ENCODE results near the gene NPPC. TPM values are rescaled to one million over a fixed set of nuclear protein-coding genes. Genes with fewer than 3 reads are reported as not detected.

The NPPC gene
- polyA plus RNA-seq, 1 of the 3 experiments (the other 2 are of a cell fraction), result not detected

DNA sequence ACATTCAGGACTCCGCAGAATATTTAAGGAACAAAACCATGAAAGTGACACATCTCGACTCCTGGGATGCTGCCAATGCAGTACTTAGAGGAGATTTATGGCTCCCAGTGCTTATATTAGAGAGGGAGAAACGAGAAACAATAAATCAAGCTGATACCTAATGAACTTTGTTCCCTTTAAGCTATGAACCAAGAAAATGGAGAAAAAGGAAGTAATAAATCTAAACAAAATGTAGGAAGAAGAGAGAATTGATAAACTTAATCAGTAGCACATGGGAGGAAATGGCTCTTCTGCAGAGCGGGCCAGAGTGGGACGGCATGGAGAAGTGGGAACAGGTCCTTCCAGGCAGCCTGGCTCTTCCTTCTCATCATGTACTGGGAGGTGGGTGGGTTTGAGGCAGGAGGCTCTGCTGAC is 42.7 kb downstream of the NPPC start:
- H3K36me3 ChIP-seq (replicated peaks in 1 of 2; ENCODE audit: control insufficient read depth in 1 of 2, insufficient read depth in 2 of 2, low read length in 1 of 2), result no peaks in the 10 kb centered on the region
- H3K9ac ChIP-seq, result no peak overlapping the region
- CTCF ChIA-PET, result interaction anchor here (0.6 to 2.4 kb wide), 7 partner anchors 17 to 640 kb away, joined by 3 to 8 read pairs (median 4); no protein-coding TSS in a partner anchor
- no peaks in the 10 kb centered on the region for H3K79me2 ChIP-seq (ENCODE audit: insufficient read depth)
- no peaks in the 10 kb centered on the region for H3K9me3 ChIP-seq
- H3K4me3 ChIP-seq (ENCODE audit: low read depth in 2 of 2, low read length in 1 of 2), result no peak overlapping the region
- no peak overlapping the region for H3K4me2 ChIP-seq
- no peak for DNase-seq
- WGBS (ENCODE audit: low lambda C conversion rate), result 35% methylated on average over 5 of the region's 5 CpGs
- peaks cover 4% of the 10 kb centered on the region in 2 experiments; a peak in 2 of 4 replicates for H3K4me1 ChIP-seq (ENCODE audit: control insufficient read depth in 1 of 2, insufficient read depth in 2 of 2, low read depth in 1 of 2, low read length in 1 of 2)
- POLR2A ChIA-PET, result no interaction called here
- H3K27me3 ChIP-seq (ENCODE audit: insufficient read depth), result peaks cover 11% of the 10 kb centered on the region; the same call in 1 of the 2 replicates
- H3K27ac ChIP-seq (ENCODE audit: low read depth in 2 of 2, low read length in 1 of 2), result peak overlapping the region in 1 of 2 experiments; percentile 50; a peak in 1 of 4 replicates
- peaks cover 3% of the 10 kb centered on the region for H3F3A ChIP-seq (replicated peaks; ENCODE audit: insufficient read depth)
- H2AFZ ChIP-seq (ENCODE audit: low read depth), result no peak overlapping the region
- no peaks in the 10 kb centered on the region for H4K20me1 ChIP-seq (ENCODE audit: insufficient read depth)
- no peaks in the 10 kb centered on the region for H3K9me2 ChIP-seq
- TF ChIP-seq FOXJ3 (CRISPR knock-in tag; IDR thresholded peaks at IDR 0.05), result no peak
- no peak for TF ChIP-seq SIN3A (IDR thresholded peaks at IDR 0.05; ENCODE audit: borderline replicate concordance, low read depth, low read length)
- TF ChIP-seq, protein P1, sequence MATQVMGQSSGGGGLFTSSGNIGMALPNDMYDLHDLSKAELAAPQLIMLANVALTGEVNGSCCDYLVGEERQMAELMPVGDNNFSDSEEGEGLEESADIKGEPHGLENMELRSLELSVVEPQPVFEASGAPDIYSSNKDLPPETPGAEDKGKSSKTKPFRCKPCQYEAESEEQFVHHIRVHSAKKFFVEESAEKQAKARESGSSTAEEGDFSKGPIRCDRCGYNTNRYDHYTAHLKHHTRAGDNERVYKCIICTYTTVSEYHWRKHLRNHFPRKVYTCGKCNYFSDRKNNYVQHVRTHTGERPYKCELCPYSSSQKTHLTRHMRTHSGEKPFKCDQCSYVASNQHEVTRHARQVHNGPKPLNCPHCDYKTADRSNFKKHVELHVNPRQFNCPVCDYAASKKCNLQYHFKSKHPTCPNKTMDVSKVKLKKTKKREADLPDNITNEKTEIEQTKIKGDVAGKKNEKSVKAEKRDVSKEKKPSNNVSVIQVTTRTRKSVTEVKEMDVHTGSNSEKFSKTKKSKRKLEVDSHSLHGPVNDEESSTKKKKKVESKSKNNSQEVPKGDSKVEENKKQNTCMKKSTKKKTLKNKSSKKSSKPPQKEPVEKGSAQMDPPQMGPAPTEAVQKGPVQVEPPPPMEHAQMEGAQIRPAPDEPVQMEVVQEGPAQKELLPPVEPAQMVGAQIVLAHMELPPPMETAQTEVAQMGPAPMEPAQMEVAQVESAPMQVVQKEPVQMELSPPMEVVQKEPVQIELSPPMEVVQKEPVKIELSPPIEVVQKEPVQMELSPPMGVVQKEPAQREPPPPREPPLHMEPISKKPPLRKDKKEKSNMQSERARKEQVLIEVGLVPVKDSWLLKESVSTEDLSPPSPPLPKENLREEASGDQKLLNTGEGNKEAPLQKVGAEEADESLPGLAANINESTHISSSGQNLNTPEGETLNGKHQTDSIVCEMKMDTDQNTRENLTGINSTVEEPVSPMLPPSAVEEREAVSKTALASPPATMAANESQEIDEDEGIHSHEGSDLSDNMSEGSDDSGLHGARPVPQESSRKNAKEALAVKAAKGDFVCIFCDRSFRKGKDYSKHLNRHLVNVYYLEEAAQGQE (IDR thresholded peaks at IDR 0.05; ENCODE audit: low read depth, low read length), result no peak
- TF ChIP-seq, protein P2, sequence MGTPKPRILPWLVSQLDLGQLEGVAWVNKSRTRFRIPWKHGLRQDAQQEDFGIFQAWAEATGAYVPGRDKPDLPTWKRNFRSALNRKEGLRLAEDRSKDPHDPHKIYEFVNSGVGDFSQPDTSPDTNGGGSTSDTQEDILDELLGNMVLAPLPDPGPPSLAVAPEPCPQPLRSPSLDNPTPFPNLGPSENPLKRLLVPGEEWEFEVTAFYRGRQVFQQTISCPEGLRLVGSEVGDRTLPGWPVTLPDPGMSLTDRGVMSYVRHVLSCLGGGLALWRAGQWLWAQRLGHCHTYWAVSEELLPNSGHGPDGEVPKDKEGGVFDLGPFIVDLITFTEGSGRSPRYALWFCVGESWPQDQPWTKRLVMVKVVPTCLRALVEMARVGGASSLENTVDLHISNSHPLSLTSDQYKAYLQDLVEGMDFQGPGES (IDR thresholded peaks at IDR 0.05; ENCODE audit: low read depth, low read length), result no peak
- TF ChIP-seq, protein P3, sequence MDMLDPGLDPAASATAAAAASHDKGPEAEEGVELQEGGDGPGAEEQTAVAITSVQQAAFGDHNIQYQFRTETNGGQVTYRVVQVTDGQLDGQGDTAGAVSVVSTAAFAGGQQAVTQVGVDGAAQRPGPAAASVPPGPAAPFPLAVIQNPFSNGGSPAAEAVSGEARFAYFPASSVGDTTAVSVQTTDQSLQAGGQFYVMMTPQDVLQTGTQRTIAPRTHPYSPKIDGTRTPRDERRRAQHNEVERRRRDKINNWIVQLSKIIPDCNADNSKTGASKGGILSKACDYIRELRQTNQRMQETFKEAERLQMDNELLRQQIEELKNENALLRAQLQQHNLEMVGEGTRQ (IDR thresholded peaks at IDR 0.05; ENCODE audit: borderline replicate concordance, low read depth, low read length), result no peak
- TF ChIP-seq, protein P4, sequence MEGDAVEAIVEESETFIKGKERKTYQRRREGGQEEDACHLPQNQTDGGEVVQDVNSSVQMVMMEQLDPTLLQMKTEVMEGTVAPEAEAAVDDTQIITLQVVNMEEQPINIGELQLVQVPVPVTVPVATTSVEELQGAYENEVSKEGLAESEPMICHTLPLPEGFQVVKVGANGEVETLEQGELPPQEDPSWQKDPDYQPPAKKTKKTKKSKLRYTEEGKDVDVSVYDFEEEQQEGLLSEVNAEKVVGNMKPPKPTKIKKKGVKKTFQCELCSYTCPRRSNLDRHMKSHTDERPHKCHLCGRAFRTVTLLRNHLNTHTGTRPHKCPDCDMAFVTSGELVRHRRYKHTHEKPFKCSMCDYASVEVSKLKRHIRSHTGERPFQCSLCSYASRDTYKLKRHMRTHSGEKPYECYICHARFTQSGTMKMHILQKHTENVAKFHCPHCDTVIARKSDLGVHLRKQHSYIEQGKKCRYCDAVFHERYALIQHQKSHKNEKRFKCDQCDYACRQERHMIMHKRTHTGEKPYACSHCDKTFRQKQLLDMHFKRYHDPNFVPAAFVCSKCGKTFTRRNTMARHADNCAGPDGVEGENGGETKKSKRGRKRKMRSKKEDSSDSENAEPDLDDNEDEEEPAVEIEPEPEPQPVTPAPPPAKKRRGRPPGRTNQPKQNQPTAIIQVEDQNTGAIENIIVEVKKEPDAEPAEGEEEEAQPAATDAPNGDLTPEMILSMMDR (IDR thresholded peaks at IDR 0.05), result no peak
- no peak for TF ChIP-seq TEAD4 (IDR thresholded peaks at IDR 0.05; ENCODE audit: borderline replicate concordance, insufficient read depth)
- TF ChIP-seq NRF1 (IDR thresholded peaks at IDR 0.05; ENCODE audit: low read depth, low read length), result no peak
- TF ChIP-seq TCF12 (IDR thresholded peaks at IDR 0.05), result peak; percentile 44; the same call in 1 of the 2 replicates
- TF ChIP-seq RAD21 (IDR thresholded peaks at IDR 0.05; ENCODE audit: low read length), result no peak
- TF ChIP-seq, protein P5, sequence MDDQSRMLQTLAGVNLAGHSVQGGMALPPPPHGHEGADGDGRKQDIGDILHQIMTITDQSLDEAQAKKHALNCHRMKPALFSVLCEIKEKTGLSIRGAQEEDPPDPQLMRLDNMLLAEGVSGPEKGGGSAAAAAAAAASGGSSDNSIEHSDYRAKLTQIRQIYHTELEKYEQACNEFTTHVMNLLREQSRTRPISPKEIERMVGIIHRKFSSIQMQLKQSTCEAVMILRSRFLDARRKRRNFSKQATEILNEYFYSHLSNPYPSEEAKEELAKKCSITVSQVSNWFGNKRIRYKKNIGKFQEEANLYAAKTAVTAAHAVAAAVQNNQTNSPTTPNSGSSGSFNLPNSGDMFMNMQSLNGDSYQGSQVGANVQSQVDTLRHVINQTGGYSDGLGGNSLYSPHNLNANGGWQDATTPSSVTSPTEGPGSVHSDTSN (IDR thresholded peaks at IDR 0.05), result peak; percentile 66
- no peak for TF ChIP-seq GATA2 (CRISPR knock-in tag; IDR thresholded peaks at IDR 0.05)
- no peak for TF ChIP-seq MXI1 (IDR thresholded peaks at IDR 0.05; ENCODE audit: low read depth, low read length)
- no peak for TF ChIP-seq FOSL2 (IDR thresholded peaks at IDR 0.05; ENCODE audit: borderline replicate concordance, low read depth)
- TF ChIP-seq, protein P6, sequence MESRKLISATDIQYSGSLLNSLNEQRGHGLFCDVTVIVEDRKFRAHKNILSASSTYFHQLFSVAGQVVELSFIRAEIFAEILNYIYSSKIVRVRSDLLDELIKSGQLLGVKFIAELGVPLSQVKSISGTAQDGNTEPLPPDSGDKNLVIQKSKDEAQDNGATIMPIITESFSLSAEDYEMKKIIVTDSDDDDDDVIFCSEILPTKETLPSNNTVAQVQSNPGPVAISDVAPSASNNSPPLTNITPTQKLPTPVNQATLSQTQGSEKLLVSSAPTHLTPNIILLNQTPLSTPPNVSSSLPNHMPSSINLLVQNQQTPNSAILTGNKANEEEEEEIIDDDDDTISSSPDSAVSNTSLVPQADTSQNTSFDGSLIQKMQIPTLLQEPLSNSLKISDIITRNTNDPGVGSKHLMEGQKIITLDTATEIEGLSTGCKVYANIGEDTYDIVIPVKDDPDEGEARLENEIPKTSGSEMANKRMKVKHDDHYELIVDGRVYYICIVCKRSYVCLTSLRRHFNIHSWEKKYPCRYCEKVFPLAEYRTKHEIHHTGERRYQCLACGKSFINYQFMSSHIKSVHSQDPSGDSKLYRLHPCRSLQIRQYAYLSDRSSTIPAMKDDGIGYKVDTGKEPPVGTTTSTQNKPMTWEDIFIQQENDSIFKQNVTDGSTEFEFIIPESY (IDR thresholded peaks at IDR 0.05; ENCODE audit: borderline replicate concordance, low read depth), result no peak
- TF ChIP-seq EZH2phosphoT487 (IDR thresholded peaks at IDR 0.05; ENCODE audit: borderline replicate concordance, low read depth), result no peak
- no peak for TF ChIP-seq POLR2AphosphoS5 (IDR thresholded peaks at IDR 0.05; ENCODE audit: low read depth, low read length)
- TF ChIP-seq SMC3 (IDR thresholded peaks at IDR 0.05; ENCODE audit: low read depth, low read length), result no peak
- TF ChIP-seq EP300 (IDR thresholded peaks at IDR 0.05; ENCODE audit: borderline replicate concordance in 1 of 2, low read depth in 1 of 2, low read length in 1 of 2), result 0 out of 4 replicates have a peak, but pooled peaks of 1 of the 2 experiments have one; percentile 30
